ENCODE data around the gene TBCD.
"Not testable (repeated sequence)": the region's sequence is repeated elsewhere in the genome, so short reads cannot be mapped to it uniquely, and the experiment has no call there.

TBCD gene

DNA sequence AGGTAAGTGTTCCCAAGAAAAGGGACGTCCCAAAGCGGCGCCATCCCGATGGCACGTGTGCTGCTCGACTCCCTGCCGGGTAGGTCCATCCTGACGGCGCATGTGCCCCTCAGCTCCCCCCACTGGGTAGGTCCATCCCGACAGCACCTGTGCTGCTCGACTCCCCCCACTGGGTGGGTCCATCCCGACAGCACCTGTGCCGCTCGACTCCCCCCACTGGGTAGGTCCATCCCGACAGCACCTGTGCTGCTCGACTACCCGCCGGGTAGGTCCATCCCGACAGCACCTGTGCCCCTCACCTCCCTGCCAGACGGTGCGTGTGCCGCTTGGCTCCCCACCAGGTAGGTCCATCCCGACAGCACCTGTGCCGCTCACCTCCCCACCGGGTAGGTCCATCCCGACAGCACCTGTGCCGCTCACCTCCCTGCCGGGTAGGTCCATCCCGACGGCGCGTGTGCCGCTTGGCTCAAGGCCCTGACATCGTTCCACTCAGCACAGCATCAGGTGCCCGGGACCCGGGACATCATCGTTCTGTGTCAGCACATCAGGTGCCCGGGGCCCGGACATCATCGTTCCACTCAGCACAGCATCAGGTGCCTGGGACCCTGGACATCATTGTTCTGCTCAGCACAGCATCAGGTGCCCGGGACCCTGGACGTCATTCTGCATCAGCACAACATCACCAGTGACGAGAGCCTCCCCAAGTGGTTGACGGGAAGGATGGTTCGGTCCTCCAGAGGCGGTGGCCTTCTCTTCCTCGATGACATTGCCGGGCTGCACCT, 22.2 kb upstream of the TBCD start:
- no peak for DNase-seq

DNA sequence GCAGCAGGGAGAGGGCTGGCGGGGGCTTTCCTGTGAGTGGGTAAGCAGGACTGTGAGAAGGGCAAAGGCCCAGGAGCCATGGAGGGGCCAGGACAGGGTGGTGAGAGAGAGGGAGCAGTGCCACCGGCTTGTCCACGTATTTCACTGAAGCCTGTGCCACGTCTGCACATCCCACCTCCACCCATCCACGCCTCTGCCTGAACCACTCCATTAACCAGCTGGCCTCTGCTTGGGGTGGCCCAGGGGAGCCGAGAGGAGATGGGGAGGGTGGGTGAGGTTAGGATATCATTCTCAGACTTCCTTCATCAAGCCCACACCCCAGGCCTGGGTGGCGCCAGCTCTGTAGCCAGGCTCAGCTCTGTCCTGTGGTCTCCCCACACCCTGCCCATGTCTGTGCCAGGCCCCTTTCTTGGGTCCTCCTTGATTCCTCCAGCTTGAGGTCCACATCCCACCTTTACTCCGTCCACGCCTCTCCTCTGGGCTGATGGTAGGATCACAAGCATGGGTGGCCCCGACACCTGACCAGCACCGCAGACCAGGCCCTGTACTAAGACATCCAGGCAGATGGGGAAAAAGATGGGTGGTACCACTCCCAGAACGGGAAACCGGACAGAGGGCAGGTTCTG, 19.6 kb upstream of the TBCD start:
- DNase-seq: no peak

DNA sequence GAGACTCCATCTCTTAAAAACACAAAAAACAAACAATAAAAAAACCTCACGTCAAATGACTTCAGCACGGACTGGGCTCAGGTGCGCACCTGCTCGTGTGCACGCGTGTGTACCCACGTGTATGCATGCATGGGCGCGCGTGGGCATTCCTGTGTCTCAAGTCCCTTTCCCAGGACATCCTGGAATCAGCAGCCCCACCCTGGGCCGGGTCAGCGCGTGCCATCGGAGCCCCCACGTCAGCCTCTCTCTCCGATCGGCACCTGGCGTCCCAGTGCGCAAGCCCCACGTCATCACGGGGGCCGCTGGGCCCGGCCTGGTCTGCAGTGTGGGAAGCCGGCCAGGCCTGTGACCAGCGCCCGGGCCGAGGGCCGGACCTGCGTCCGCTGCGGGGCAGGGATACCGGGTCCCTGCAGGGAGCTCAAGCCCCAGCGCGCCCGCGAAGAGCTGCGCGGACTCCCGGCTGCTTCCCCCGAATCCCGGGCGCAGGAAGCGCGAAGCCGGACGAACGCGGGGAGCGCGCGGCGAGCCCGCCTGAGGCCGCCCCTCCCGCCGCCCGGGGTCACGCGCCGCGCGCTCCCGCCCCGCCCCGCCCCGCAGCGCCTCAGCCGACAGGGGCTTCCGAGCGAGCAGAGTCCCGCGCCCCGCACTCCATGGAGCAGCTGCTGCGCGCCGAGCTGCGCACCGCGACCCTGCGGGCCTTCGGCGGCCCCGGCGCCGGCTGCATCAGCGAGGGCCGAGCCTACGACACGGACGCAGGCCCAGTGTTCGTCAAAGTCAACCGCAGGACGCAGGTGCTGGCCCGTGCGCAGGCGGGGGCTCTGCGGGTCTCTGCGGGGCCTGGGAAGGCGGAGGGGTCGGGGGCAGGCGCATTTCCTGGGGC, 16.6 kb upstream of the TBCD start, which contains the start of gene FN3K:
Gene FN3K (plus strand): TSS at position 629 of the 880 bp plus-strand sequence. CDS start 22 bp downstream, at position 651.
- DNase-seq: peak; percentile 37

DNA sequence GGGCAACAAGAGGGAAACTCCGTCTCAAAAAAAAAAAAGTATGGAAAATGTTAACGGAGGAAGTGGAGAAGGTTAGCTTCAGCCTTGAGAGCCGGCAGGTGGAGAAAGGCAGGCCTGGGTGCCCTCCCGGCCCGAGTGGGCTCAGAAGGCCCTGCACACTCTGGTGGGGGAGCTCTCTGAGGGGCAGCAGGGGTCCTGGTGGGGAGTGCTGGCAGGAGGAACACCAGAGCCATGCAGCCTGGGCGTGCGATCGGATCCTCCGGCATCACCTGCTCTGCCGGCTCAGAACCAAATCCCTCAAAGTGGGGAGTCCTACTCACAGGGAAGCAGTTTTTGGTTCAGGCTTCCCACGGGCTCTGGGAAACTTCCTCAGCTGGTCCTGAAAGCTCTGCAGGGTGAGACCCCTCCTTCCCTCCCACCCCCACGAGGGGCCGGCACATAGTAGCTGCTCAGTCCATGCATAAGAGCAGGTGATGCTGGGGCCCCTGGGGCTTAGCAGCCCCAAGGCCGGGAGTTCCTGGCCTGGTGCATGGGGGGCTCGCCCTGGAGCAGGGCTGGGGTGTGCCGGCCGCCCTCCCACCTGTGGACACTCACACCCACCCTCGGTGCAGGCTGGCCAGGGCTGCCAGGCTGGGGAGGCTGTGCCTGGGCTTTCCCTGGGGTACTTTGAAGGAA, 15.2 kb upstream of the TBCD start:
- no peak for DNase-seq

DNA sequence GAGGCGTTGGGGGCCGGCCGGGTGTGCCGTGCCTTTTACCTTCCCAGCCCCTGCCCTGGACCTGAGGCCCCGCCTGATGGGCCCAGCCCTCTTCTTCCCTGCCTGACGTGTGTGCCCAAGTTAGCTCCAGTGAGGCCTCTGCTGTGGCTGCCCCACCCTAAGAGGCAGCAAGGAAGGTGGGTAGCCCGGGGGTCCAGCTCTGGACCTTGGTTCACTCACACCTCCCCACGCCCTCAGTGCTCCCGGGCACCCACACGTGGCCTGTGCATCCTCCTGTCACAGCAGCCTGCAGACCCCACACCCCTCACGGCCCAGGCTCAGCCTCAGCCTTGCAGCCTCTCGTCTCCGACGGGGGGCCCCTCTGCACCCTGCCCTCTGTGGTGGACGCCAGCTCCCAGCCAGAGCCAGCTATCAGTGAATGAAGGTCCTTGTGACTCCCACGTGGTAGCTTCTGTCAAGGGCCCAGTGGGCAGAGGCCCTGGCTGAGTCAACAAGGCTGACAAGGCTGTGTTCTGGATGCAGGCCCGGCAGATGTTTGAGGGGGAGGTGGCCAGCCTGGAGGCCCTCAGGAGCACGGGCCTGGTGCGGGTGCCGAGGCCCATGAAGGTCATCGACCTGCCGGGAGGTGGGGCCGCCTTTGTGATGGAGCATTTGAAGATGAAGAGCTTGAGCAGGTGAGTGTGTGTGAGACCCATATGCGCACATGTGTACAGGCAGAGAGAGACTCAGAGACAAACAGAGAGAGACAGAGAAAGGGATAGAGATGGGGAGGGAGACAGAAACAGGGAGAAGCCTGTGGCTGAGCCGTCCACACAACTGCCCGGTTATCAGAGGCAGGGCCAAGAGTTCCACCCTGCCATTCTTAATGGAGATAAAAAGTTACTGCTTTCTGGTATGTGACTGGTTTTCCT, 13.6 kb upstream of the TBCD start:
- no peak for DNase-seq

DNA sequence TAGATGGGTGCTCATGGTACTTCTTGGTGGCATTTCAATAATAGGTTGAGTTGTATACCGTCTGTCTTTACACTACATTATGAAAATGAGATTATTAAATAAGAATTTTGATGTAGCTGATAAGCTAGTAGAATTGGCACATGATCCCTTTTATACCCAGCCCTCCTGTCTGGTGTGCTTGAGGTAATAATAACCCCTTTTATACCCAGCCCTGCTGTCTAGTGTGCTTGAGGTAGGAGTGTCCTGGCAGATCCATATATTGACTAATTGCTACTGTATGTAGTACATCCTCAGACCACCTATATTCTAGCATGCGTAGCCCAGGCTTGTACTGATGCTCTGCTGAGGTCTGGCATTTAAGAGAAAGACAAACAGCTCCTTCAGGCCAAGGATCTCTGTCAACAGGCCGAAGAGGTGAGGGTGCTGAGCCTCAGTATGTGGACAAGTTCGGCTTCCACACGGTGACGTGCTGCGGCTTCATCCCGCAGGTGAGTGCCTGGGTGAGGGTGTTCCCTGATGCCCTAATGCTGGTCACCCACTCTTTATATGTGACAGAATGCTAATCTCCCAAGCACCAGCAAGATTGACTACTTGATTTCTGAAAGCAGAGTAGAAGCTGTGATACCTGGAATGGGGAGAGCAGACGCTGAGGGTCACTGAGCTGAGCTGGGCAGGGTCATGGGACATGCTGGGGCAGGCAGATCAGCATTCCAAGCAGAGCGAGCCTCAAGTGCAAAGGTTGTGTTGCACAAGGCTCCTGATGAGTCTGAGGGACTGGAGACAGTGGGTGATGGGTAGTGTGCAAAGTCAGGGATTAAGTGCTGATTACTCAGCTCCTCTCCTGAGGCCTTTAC, 10.7 kb upstream of the TBCD start:
- DNase-seq: no peak

DNA sequence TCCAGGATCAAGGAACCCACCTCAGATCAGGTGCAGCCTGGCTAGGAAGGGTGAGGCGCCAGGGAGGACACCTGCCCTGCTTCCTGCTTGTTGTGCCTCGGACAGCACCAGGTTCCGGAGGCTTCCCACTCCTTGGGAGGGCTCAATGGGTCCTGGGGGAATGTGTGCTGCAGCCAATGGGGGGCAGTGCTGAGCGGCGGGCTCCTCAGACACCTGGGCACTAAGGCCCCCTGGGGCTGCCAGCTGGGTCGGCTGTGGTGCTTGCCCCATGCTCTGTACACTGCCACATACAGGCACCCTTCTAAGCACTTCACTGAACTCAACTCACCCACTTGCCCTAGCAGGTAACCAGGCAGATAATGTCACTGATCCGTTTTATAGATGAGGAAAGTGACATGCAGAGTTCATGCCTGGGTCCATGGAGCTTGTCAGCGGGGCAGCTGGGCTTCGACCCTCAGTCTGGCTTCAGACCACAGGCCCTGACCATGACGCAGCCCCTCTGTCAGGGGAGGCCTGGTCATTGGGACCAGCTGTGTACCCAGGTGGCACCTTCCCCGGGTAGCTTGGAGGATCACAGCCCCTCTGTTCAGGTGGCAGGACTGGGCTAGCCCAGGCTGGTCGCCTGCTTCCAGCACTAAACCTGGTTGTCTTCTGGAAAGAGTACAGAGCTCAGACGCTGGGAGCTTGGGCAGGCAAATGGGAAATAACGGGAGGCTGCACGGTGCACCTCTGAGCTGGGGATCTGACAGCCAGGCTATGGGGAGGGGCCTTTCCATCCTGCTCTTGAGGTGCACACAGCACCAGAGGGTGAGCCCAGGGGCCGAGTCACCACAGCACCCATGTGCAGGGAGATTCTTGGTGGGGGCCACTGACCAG, 8.3 kb upstream of the TBCD start:
- peak; percentile 8 for DNase-seq

DNA sequence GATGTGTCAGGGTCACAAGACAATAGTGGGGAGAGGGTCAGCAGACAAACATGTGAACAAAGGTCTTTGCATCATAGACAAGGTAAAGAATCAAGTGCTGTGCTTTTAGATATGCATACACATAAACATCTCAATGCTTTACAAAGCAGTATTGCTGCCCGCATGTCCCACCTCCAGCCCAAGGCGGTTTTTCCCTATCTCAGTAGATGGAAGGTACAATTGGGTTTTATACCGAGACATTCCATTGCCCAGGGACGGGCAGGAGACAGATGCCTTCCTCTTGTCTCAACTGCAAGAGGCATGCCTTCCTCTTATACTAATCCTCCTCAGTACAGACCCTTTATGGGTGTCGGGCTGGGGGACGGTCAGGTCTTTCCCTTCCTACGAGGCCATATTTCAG, 7.1 kb upstream of the TBCD start:
- not testable (repeated sequence) for DNase-seq

DNA sequence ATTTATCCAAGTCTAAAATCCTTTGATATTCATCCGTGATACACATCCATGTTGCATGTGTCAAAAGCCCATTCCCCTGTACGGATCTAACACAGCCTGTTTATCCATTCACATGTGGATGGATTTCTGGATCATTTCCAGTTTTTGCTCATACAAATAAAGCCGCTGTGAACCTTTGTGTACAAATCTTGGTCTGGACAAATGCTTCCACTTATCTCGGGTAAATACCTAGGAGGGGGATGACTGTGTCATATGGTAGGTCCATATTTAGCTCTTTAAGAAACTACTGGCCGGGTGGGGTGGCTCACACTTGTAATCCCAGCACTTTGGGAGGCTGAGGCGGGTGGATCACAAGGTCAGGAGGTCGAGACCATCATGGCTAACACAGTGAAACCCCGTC, 6.3 kb upstream of the TBCD start:
- no peak for DNase-seq

DNA sequence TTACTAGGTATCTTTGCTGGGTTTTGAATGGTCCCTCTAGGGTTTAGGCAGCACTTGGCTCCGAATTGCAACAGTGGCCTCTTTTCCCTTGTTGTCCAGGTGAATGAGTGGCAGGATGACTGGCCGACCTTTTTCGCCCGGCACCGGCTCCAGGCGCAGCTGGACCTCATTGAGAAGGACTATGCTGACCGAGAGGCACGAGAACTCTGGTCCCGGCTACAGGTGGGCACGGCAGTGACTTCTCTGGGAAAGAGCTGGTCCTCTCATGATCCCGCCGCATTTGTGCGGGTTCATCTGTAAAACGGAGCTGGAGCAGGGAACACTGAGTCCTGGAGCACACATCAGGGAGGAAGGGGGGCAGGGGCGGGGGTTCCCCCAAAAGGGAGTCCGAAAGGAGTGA, 3.1 kb upstream of the TBCD start:
- DNase-seq: no peak

DNA sequence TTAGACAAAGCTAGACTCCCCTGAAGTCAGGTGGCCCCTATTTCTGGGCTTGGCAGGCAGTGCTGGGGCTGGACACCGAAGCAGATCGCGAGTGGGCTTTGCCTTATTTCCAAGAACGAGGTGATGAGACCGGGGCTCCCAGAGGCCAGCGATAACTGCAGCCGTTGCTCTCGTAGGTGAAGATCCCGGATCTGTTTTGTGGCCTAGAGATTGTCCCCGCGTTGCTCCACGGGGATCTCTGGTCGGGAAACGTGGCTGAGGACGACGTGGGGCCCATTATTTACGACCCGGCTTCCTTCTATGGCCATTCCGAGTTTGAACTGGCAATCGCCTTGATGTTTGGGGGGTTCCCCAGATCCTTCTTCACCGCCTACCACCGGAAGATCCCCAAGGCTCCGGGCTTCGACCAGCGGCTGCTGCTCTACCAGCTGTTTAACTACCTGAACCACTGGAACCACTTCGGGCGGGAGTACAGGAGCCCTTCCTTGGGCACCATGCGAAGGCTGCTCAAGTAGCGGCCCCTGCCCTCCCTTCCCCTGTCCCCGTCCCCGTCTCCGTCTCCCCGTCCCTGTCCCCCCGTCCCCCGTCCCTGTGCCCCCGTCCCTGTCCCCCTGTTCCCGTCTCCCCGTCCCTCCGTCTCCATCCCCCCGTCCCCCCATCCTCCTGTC, 1.5 kb upstream of the TBCD start:
- no peak for DNase-seq

DNA sequence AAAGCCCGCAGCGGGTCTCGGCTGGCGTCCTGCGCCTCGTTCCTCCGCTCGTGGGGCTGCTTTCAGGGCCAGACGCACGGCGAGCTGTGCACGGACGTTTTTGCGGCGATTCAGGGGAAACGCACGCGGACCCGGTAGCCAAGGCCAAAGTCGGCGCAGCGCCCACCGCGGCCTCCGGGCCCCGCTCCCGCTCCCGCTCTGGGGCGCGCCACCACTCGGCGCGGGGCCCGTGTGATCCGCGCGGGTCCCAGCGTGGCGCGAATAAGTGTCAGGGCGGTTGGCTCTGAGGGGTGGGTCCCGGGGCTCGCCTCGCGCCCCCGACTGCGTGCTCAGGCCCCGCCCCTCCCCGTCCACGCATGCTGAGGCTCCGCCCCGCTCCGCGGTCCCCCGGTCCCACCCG, 694 bp upstream of the TBCD start:
- no peak for DNase-seq

DNA sequence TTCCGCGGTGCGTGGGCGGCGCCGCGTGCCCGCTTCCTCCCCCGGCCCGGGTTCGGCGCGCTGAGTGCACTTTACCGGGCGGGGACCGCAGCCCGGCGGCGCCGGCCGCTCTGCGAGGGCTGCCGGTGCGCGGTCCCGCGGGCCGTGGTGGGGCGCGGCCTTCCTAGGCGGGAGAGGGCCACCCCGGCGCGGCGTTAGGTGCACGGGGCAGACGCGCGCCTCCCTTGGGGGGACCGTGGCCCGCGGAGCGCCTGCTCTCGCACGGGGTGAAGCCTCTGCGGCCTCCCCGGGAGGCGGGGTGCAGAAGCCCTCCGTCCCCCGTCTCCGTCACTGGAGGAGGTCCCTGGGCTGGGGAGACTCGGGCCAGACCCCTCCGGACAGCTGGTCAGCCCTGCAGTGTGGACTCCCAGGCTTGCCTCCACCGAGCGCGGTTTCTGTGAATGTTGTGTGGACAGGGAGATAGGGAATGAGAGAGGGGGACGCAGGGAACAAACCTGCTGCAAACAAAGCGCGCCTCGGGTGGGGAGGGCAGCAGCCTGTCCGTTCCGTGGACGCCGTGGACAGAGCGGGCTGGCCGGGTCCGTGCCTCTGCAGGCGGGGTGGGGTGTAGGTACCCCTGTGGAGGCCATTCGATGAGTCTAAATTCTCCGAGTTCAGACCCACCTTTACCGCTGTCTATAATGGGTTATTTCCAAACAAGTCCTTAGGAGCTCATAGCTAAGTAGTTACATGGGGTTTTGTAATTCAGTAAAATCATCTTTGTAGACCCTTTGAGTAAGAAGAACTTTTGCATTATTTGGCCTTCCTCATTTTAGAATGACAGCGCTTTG, 721 bp downstream of the TBCD start:
- no peak for DNase-seq

DNA sequence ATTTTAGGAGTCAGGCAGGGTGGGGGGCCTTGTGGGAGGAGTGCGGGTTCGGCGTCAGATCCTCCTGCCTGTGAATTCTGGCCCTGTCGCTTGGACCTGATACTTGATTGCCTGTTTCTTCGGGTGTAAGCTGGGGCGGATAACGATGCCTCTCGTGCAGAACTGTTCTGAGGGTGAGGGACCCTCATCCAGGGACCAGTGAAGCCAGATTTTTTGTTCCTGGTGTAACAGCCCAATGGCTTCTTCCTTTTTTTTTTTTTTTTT, 1.3 kb downstream of the TBCD start:
- no peak for DNase-seq

DNA sequence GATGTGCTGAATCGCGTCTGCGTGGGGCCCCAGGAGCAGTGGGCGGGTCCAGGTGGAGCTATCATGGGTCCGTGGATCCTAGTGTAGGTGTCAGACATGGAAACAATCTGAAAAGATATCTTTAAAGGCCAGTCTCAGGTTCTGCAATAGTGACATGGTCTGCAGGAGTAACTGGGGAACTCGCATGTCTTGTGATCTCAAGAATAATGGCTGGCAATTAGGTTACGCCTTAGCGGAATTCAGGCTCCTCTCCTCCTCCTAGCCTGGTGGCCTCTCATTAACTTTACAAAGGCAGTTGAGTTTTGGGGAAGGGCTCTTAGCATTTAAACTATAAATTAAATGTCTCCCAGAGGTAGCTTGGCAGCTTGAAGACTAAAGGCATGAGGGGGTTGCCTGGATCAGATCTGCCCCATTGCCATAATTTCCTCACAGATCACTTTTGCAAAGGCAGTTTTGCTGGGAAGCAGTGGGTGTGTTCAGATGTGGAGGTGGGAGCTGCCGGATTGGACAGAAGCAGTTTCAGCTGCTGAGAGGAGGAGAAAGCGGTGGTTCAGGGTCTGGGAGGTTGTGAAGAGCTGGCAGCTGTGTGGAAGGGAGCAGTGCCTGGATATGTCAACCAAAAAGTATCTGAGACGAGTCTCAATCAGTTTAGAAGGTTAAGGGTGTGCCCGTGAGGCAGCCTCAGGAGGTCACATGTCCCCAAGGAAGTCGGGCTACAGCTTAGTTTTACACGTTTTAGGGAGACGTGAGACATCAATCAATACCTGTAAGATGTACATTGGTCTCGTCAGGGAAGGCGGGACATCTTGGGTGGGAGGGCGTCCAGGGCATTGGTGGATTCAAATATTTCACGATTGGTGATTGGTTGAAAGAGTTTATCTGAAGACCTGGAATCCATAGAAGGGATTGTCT, 2.7 kb downstream of the TBCD start:
- DNase-seq: peak; percentile 32

DNA sequence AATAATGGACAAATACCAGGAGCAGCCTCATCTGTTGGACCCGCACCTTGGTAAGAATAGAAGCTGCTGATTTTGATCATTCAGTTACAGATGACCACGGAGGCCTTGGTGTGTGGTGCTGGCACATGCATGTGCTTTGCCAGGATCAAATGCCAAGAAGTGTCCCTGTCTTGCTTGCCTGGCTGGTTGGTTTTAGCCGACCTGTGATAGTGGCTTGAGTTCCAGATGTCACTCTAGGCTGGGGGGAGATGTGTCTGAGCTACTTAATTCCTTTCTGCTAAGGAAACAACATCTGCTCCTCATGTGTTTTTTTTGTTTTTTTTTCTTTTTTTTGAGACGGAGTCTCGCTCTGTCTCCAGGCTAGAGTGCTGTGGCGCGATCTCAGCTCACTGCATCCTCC, 4.3 kb downstream of the TBCD start:
- DNase-seq: peak; percentile 78

DNA sequence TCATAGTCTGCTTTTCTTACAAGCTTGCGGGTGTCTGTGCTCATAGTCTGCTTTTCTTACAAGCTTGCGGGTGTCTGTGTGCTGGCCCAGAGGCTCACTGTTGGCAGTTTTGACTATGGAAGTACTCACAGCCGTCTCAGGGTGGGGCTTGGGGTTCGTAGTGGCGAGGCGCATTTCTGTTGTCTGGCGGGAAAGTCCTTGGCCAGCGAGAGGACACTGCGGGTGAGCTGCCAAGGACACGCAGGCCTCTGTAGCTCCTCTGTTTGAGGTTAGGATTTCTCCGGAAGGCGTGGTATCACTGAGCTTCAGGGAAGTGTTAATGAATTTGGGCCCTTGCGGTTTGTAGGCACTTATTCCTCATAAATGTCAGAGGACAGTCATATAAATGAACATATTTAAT, 13.5 kb downstream of the TBCD start:
- no peak for DNase-seq

Measured in NCI-H2171 treated with DMSO at 0.1 percent for 48 hours (cell line).